Measurements from ENCODE around the gene PTPRS. TPM values are rescaled to one million over a fixed set of nuclear protein-coding genes. Genes with fewer than 3 reads are reported as not detected.
"Not testable (repeated sequence)": the region's sequence is repeated elsewhere in the genome, so short reads cannot be mapped to it uniquely, and the experiment has no call there.

The PTPRS gene
- 100 to 1,000 TPM in 1 of 3 donors, 10 to 100 TPM in 2; 16.4 to 106 (median 28.5) TPM for polyA plus RNA-seq

- WGBS, 3 donors: 6 to 7% (median 6%) methylated on average over 48 to 81 of the region's 81 CpGs
- no peak within 1 kb of the TSS for H3K27ac ChIP-seq (ENCODE audit: low read depth, low read length)
Measured at GRCh38 chr19:5340637-5341447, at the start of gene PTPRS. Gene PTPRS (minus strand): TSS chr19:5340812. CDS start chr19:5286140, 54,672 bp downstream.

GRCh38 chr19:5389353-5389752 lies 48.7 kb upstream of the PTPRS start:
- WGBS, 3 donors: 75 to 90% (median 86%) methylated on average over 6 of the region's 6 CpGs

GRCh38 chr19:5387472-5387871 lies 46.9 kb upstream of the PTPRS start:
- WGBS, 3 donors: 92 to 96% (median 96%) methylated on average over 1 of the region's 1 CpG
- no peak overlapping the region for H3K27ac ChIP-seq (ENCODE audit: low read depth, low read length)

More at GRCh38 chr19:5389353-5389752, 48.7 kb upstream of the PTPRS start:
- no peak overlapping the region for H3K27ac ChIP-seq (ENCODE audit: low read depth, low read length)

- H3K27ac ChIP-seq (ENCODE audit: low read depth, low read length): no peak overlapping the region
- WGBS, 3 donors: 69 to 91% (median 74%) methylated on average over 16 of the region's 16 CpGs
Measured at GRCh38 chr19:5386841-5387240, 46.2 kb upstream of the PTPRS start.

DNA sequence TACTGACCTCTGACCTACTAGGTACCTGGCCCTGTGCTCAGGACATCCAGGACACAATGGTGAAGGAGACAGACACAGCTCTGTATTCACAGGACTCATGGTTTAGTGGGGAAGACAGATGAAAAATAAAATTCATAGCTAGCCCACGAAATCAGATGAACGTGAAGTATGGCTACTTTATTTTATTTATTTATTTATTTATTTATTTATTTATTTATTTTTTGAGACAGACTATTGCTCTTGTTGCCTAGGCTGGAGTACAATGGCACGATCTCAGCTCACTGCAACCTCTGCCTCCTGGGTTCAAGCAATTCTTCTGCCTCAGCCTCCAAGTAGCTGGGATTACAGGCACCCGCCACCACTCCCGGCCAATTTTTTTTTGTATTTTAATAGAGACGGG lies 40.6 kb upstream of the PTPRS start:
- 93 to 98% (median 96%) methylated on average over 6 of the region's 6 CpGs for WGBS, 3 donors

GRCh38 chr19:5380215-5380919 lies 39.8 kb upstream of the PTPRS start:
- no peak overlapping the region for H3K27ac ChIP-seq (ENCODE audit: low read depth, low read length)
- WGBS, 3 donors: 83 to 92% (median 91%) methylated on average over 9 of the region's 9 CpGs

More for the DNA sequence above, 40.6 kb upstream of the PTPRS start:
- H3K27ac ChIP-seq (ENCODE audit: low read depth, low read length): not testable (repeated sequence)

- 91 to 96% (median 93%) methylated on average over 4 of the region's 4 CpGs for WGBS, 3 donors
- no peak overlapping the region for H3K27ac ChIP-seq (ENCODE audit: low read depth, low read length)
Measured at GRCh38 chr19:5376928-5377327, 36.3 kb upstream of the PTPRS start.

DNA sequence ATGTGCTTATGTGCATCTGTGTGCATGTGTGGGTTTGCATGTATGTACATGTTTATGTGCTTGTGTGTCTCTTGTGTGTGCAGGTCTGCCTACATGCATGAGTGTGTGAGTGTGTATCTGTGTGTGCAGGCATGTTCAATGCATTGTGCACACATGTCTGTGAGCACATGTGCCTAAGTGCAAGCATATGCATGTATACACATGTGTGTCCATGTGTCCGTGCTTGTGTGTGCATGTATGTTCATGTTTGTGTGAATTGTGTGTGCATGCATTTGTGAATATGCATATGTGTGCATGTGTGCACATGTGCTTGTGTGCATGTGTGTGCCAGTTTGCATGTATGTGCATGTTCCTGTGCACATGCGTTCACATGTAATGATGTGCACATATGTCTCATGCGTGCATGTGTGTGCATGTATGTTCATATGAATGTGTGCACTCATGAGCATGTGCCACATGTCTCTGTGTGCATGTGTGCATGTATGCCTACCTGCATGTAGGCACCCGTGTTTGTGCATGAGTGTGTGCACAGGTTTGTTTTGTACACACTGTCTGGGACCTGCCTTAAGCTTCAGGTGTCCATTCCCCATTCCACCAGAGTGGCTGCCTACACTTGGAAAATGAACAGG lies 32.1 kb upstream of the PTPRS start:
- no peak overlapping the region for H3K27ac ChIP-seq (ENCODE audit: low read depth, low read length)
- 68 to 95% (median 91%) methylated on average over 4 of the region's 4 CpGs for WGBS, 3 donors

GRCh38 chr19:5369962-5370367 lies 29.4 kb upstream of the PTPRS start:
- no peak overlapping the region for H3K27ac ChIP-seq (ENCODE audit: low read depth, low read length)
- WGBS, 3 donors: 27 to 32% (median 28%) methylated on average over 8 of the region's 8 CpGs

DNA sequence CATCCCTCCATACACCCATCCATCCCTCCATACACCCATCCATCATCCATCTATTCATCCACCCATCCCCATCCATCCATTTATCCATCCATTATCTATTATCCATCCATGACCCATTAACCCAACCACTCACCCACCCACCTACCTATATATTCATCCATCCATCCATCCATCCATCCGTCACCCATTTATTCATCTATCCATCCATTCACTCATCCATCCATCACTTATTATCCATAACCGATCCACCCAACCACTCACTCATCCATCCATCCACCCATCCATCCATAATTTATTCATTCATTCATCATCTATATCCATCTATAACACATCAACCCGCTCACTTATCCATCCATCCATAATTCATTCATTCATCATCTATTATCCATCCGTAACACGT lies 28.7 kb upstream of the PTPRS start:
- WGBS, 3 donors: 84 to 95% (median 90%) methylated on average over 5 of the region's 5 CpGs
- no peak overlapping the region for H3K27ac ChIP-seq (ENCODE audit: low read depth, low read length)

GRCh38 chr19:5367530-5368133 lies 27.0 kb upstream of the PTPRS start:
- WGBS, 3 donors: 76 to 86% (median 82%) methylated on average over 5 of the region's 5 CpGs
- no peak overlapping the region for H3K27ac ChIP-seq (ENCODE audit: low read depth, low read length)

GRCh38 chr19:5365905-5366304 lies 25.3 kb upstream of the PTPRS start:
- 79 to 89% (median 83%) methylated on average over 6 of the region's 6 CpGs for WGBS, 3 donors
- H3K27ac ChIP-seq (ENCODE audit: low read depth, low read length): no peak overlapping the region

DNA sequence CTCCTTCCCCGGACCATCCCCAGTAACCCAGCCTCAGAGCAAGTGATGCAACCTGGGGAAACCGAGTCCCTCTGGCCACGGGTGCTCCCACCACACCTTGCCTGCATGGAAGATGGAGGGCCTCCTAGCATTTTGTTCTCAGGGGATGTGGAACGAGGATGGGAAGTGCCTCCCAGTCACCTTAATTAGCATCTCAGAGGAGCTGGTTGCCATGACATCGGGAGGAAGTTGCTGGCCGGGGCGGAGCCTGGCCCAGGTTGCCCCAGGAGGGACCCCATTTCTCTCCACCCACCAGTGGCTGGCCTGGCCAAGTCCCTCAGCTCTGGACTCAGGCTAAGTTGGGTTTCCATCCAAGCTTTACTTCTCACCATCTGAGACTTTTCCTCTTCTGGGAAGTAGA lies 24.1 kb upstream of the PTPRS start:
- H3K27ac ChIP-seq (ENCODE audit: low read depth, low read length): no peak overlapping the region
- 25 to 33% (median 29%) methylated on average over 7 of the region's 7 CpGs for WGBS, 3 donors

GRCh38 chr19:5361839-5362238 lies 21.2 kb upstream of the PTPRS start:
- 86 to 89% (median 87%) methylated on average over 9 of the region's 9 CpGs for WGBS, 3 donors
- not testable (repeated sequence) for H3K27ac ChIP-seq (ENCODE audit: low read depth, low read length)

GRCh38 chr19:5361407-5361806 lies 20.8 kb upstream of the PTPRS start:
- WGBS, 3 donors: 82 to 90% (median 87%) methylated on average over 4 of the region's 4 CpGs
- H3K27ac ChIP-seq (ENCODE audit: low read depth, low read length): no peak overlapping the region

- no peak overlapping the region for H3K27ac ChIP-seq (ENCODE audit: low read depth, low read length)
- WGBS, 3 donors: 33 to 55% (median 55%) methylated on average over 9 of the region's 9 CpGs
Measured at GRCh38 chr19:5360003-5360780, 19.6 kb upstream of the PTPRS start.

DNA sequence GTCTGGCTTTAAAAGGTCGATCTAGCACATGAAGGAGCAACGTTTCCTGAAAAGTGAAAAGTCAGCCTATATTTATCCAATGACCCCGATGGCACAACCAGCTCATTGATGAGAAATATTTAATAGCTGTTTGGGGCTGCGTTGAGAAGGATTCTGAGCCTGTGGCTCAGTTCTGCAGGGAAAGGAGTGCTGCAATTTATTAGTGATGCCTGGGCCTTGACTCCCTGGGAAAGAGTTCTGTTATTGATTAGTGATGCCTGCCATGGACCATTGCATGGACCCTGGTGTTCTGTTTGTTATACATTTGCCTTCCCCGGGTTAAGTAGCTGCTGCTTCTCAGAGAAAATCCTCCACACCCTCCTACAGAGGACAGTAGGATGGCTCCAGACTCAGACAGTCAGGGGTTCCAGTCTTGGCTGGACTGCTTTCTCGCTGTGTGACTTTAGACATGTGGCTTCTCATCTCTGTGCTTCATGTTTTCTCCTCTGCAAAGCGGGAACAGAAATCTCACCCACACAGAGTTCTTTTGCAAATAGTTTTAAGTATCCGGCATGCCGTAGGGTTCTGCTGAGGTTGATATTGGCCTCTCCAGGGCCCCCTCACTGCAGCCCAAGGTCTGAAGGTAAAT lies 17.7 kb upstream of the PTPRS start:
- H3K27ac ChIP-seq (ENCODE audit: low read depth, low read length): no peak overlapping the region
- WGBS, 3 donors: 58 to 62% (median 62%) methylated on average over 9 of the region's 9 CpGs

DNA sequence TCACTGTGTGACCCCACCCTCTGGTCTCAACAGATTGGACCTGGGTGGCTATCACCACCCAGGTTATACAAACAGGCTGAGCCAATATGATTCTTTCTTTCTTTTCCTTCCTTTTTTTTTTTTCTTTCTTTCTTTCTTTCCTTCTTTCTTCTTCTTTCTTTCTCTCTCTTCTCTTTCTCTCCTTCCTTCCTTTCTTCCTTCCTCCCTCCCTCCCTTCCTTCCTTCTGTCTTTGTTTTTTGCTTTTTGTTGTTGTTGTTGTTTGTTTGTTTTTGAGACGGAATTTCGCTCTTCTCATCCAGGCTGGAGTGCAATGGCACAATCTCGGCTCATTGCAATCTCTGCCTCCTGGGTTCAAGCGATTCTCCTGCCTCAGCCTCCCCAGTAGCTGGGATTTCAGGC lies 17.0 kb upstream of the PTPRS start:
- WGBS, 3 donors: 65 to 69% (median 69%) methylated on average over 4 of the region's 4 CpGs
- H3K27ac ChIP-seq (ENCODE audit: low read depth, low read length): no peak overlapping the region

Measured in adipose tissue (tissue), 3 donors.